Testis (tissue), 2 donors: ENCODE measurements around the gene SSBP3.

Experiments used
- POLR2A ChIP-seq: fragments of 450-650 bp; IDR thresholded peaks from one replicate; pipeline ENCODE4 v1.6.1; 2017; ENCODE audit warnings: antibody characterized with exemption, mild to moderate bottlenecking, moderate library complexity
- TF ChIP-seq, protein P1 (sequence below), 3 experiments: fragments of 450-650 bp in 2 of 3; fragments of 200-600 bp in 1 of 3; sonication (generic) in 1 of 3; IDR thresholded peaks; one replicate each; pipeline ENCODE4 v1.5.1; 2016 to 2019; ENCODE audit warnings: antibody characterized with exemption in 3 of 3, mild to moderate bottlenecking in 2 of 3, moderate library complexity in 1 of 3

- TF ChIP-seq, protein P1, sequence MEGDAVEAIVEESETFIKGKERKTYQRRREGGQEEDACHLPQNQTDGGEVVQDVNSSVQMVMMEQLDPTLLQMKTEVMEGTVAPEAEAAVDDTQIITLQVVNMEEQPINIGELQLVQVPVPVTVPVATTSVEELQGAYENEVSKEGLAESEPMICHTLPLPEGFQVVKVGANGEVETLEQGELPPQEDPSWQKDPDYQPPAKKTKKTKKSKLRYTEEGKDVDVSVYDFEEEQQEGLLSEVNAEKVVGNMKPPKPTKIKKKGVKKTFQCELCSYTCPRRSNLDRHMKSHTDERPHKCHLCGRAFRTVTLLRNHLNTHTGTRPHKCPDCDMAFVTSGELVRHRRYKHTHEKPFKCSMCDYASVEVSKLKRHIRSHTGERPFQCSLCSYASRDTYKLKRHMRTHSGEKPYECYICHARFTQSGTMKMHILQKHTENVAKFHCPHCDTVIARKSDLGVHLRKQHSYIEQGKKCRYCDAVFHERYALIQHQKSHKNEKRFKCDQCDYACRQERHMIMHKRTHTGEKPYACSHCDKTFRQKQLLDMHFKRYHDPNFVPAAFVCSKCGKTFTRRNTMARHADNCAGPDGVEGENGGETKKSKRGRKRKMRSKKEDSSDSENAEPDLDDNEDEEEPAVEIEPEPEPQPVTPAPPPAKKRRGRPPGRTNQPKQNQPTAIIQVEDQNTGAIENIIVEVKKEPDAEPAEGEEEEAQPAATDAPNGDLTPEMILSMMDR (IDR thresholded peaks at IDR 0.05): no peak
- TF ChIP-seq POLR2A: no peak
Measured at GRCh38 chr1:54294887-54295286, 111.3 kb downstream of the SSBP3 start.
